SK-N-SH (cell line): ENCODE measurements around the gene AUTS2. TPM values are rescaled to one million over a fixed set of nuclear protein-coding genes. Genes with fewer than 3 reads are reported as not detected.
A peak's percentile ranks its signal among the peaks of the same experiment; 100 is the strongest.

Experiments
- CTCF ChIA-PET: fragments of 300-600, 350-600 bp; formaldehyde crosslinking; extraction: SDS; loops from one replicate; lab custom pipeline; 2021; lab: Yijun Ruan, JAX
- POLR2A ChIA-PET: fragments of 350-600 bp; sonication (Branson Sonifier 250); formaldehyde crosslinking; extraction: SDS; loops from one replicate; lab custom pipeline; 2020; ENCODE audit warnings: antibody characterized with exemption, inconsistent platforms; lab: Yijun Ruan, JAX
- DNase-seq: peaks from one replicate; pipeline ENCODE4 v3.0.0; 2012
- H2AFZ ChIP-seq: fragments of 200-600 bp; sonication (generic); 2 replicates; pipeline ENCODE4 v1.8.1; 2016; ENCODE audit warnings: antibody characterized with exemption, mild to moderate bottlenecking, low read depth
- H3F3A ChIP-seq: fragments of 200-600 bp; sonication (generic); replicated peaks from 2 replicates; pipeline ENCODE3; 2016; ENCODE audit warnings: antibody characterized with exemption, mild to moderate bottlenecking; ENCODE audit not compliant: insufficient read depth
- H3K27ac ChIP-seq, 2 experiments: fragments of 200-500 bp in 1 of 2; fragments of 200-600 bp in 1 of 2; sonication (Bioruptor generic) in 1 of 2; sonication (generic), shearing (Covaris generic) in 1 of 2; 2 replicates each; pipeline versions ENCODE4 v1.5.1 to v1.6.1; 2014 to 2016; ENCODE audit warnings: low read depth in 2 of 2, inconsistent platforms in 1 of 2, low read length in 1 of 2, mild to moderate bottlenecking in 1 of 2, mixed read lengths in 1 of 2
- H3K27me3 ChIP-seq: fragments of 200-600 bp; sonication (generic), shearing (Covaris generic); 2 replicates; pipeline ENCODE4 v1.6.1; 2016; ENCODE audit warnings: mixed run types; ENCODE audit not compliant: insufficient read depth
- H3K36me3 ChIP-seq, 2 experiments: fragments of 200-500 bp in 1 of 2; fragments of 200-600 bp in 1 of 2; sonication (Bioruptor generic) in 1 of 2; sonication (generic) in 1 of 2; replicated peaks in 1 of 2; 2 replicates each; pipeline versions ENCODE3 to v1.5.1; 2014 to 2016; ENCODE audit warnings: low read length in 1 of 2, mild to moderate bottlenecking in 1 of 2; ENCODE audit not compliant: insufficient read depth in 2 of 2, control insufficient read depth in 1 of 2
- H3K4me1 ChIP-seq, 2 experiments: fragments of 200-500 bp in 1 of 2; fragments of 200-600 bp in 1 of 2; sonication (Bioruptor generic) in 1 of 2; sonication (generic), shearing (Covaris generic) in 1 of 2; 2 replicates each; pipeline versions ENCODE4 v1.5.1 to v1.6.1; 2014 to 2016; ENCODE audit warnings: low read depth in 1 of 2, low read length in 1 of 2, mixed run types in 1 of 2; ENCODE audit not compliant: insufficient read depth in 2 of 2, control insufficient read depth in 1 of 2
- H3K4me2 ChIP-seq: fragments of 200-600 bp; sonication (generic), shearing (Covaris generic); 2 replicates; pipeline ENCODE4 v1.6.1; 2017; ENCODE audit warnings: mixed run types
- H3K4me3 ChIP-seq, 2 experiments: fragments of 200-500 bp in 1 of 2; fragments of 200-600 bp in 1 of 2; sonication (Bioruptor generic) in 1 of 2; sonication (generic), shearing (Covaris generic) in 1 of 2; 2 replicates each; pipeline versions ENCODE4 v1.5.1 to v1.8.1; 2014 to 2016; ENCODE audit warnings: low read depth in 2 of 2, inconsistent platforms in 1 of 2, low read length in 1 of 2, mild to moderate bottlenecking in 1 of 2, mixed read lengths in 1 of 2, moderate library complexity in 1 of 2
- H3K79me2 ChIP-seq: fragments of 200-600 bp; sonication (generic); 2 replicates; pipeline ENCODE4 v1.8.1; 2017; ENCODE audit warnings: mild to moderate bottlenecking; ENCODE audit not compliant: insufficient read depth
- H3K9ac ChIP-seq: fragments of 200-600 bp; sonication (generic); 2 replicates; pipeline ENCODE4 v1.6.1; 2017; ENCODE audit warnings: mixed run types
- H3K9me2 ChIP-seq: fragments of 200-600 bp; sonication (generic); 2 replicates; pipeline ENCODE4 v1.6.1; 2017; ENCODE audit warnings: mixed run types
- H3K9me3 ChIP-seq: fragments of 200-600 bp; sonication (generic); 2 replicates; pipeline ENCODE4 v1.6.1; 2017; ENCODE audit warnings: mixed run types, mild to moderate bottlenecking, moderate library complexity
- H4K20me1 ChIP-seq: fragments of 200-600 bp; sonication (generic); 2 replicates; pipeline ENCODE4 v1.6.1; 2017; ENCODE audit warnings: mild to moderate bottlenecking, mixed run types; ENCODE audit not compliant: insufficient read depth
- EP300 ChIP-seq, 2 experiments: IDR thresholded peaks; 2 replicates each; pipeline versions ENCODE4 v1.4.0 to v1.6.1; 2012; ENCODE audit warnings: borderline replicate concordance in 1 of 2, low read depth in 1 of 2, low read length in 1 of 2
- FOSL2 ChIP-seq: IDR thresholded peaks from 2 replicates; pipeline ENCODE4 v1.4.0; 2012; ENCODE audit warnings: low read depth, mild to moderate bottlenecking, moderate library complexity, borderline replicate concordance
- GABPA ChIP-seq: IDR thresholded peaks from 2 replicates; pipeline ENCODE4 v1.4.0; 2012; ENCODE audit warnings: low read depth, mild to moderate bottlenecking
- JUND ChIP-seq: IDR thresholded peaks from 2 replicates; pipeline ENCODE4 v1.4.0; 2012
- MEF2A ChIP-seq: IDR thresholded peaks from 2 replicates; pipeline ENCODE4 v1.4.0; 2012; ENCODE audit warnings: low read depth, borderline replicate concordance
- RAD21 ChIP-seq: IDR thresholded peaks from 2 replicates; pipeline ENCODE4 v1.6.1; 2012; ENCODE audit warnings: mild to moderate bottlenecking, low read length
- RFX5 ChIP-seq: IDR thresholded peaks from 2 replicates; pipeline ENCODE4 v1.6.1; 2012; ENCODE audit warnings: mild to moderate bottlenecking, improper control_type of control experiment, low read length
- SIN3A ChIP-seq: IDR thresholded peaks from 2 replicates; pipeline ENCODE4 v1.6.1; 2012; ENCODE audit warnings: low read depth, mild to moderate bottlenecking, low read length, moderate library complexity, borderline replicate concordance
- TAF1 ChIP-seq: IDR thresholded peaks from 2 replicates; pipeline ENCODE4 v1.6.1; 2012; ENCODE audit warnings: low read depth, mild to moderate bottlenecking, low read length, moderate library complexity, borderline replicate concordance
- ZBTB33 ChIP-seq: IDR thresholded peaks from 2 replicates; pipeline ENCODE4 v1.4.0; 2012; ENCODE audit warnings: low read depth, borderline replicate concordance
- WGBS: methylation state at CpG from one replicate; pipeline ENCODE4 v1.1.6; 2017; ENCODE audit warnings: low lambda C conversion rate; 5-methylcytosine and 5-hydroxymethylcytosine counted together
- polyA plus RNA-seq, 3 experiments: library from polyadenylated mRNA; depleted of rRNA; stranded (reverse); fragments of >200 nt; gene quantifications; 2 replicates each; pipeline ENCODE4 v1.2.3, GENCODE V29; 2012
- TF ChIP-seq, protein P1 (sequence below): IDR thresholded peaks from 2 replicates; pipeline ENCODE4; 2012
- TF ChIP-seq, protein P2 (sequence below): fragments of 150-350 bp; IDR thresholded peaks from 2 replicates; pipeline ENCODE4 v1.6.1; 2017; ENCODE audit warnings: antibody characterized with exemption, low read length, low read depth, borderline replicate concordance
- TF ChIP-seq, protein P3 (sequence below): IDR thresholded peaks from 2 replicates; pipeline ENCODE4 v1.6.1; 2012; ENCODE audit warnings: mild to moderate bottlenecking, low read depth, low read length, moderate library complexity

The AUTS2 gene
- polyA plus RNA-seq, 1 of the 3 experiments (the other 2 are of a cell fraction), result 15.6 TPM

- no peak overlapping the region for H3K4me3 ChIP-seq
- H3K9ac ChIP-seq, result no peak overlapping the region
- no peaks in the 10 kb centered on the region for H3K36me3 ChIP-seq
- no peak overlapping the region for H3K4me2 ChIP-seq
- H3K9me2 ChIP-seq, result no peaks in the 10 kb centered on the region
- DNase-seq, result no peak
- WGBS, result 81% methylated on average over 2 of the region's 2 CpGs
- H3K79me2 ChIP-seq, result no peaks in the 10 kb centered on the region
- H4K20me1 ChIP-seq, result peaks cover 5% of the 10 kb centered on the region; the same call in 1 of the 2 replicates
- H3K4me1 ChIP-seq, result peaks cover 0 to 19% of the 10 kb centered on the region in 2 experiments; a peak in 1 of 4 replicates
- no peaks in the 10 kb centered on the region for H3K9me3 ChIP-seq
- TF ChIP-seq TAF1 (no peak), FOSL2 (no peak), ZBTB33 (no peak), RFX5 (no peak), GABPA (no peak), JUND (no peak), SIN3A (no peak), RAD21 (no peak), EP300 (IDR thresholded peaks at IDR 0.05; ENCODE audit: borderline replicate concordance in 1 of 2, low read depth in 1 of 2, low read length in 1 of 2) (no peak), MEF2A (no peak)
- TF ChIP-seq, protein P1, sequence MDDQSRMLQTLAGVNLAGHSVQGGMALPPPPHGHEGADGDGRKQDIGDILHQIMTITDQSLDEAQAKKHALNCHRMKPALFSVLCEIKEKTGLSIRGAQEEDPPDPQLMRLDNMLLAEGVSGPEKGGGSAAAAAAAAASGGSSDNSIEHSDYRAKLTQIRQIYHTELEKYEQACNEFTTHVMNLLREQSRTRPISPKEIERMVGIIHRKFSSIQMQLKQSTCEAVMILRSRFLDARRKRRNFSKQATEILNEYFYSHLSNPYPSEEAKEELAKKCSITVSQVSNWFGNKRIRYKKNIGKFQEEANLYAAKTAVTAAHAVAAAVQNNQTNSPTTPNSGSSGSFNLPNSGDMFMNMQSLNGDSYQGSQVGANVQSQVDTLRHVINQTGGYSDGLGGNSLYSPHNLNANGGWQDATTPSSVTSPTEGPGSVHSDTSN, result no peak
- TF ChIP-seq, protein P2, sequence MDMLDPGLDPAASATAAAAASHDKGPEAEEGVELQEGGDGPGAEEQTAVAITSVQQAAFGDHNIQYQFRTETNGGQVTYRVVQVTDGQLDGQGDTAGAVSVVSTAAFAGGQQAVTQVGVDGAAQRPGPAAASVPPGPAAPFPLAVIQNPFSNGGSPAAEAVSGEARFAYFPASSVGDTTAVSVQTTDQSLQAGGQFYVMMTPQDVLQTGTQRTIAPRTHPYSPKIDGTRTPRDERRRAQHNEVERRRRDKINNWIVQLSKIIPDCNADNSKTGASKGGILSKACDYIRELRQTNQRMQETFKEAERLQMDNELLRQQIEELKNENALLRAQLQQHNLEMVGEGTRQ, result no peak
- TF ChIP-seq, protein P3, sequence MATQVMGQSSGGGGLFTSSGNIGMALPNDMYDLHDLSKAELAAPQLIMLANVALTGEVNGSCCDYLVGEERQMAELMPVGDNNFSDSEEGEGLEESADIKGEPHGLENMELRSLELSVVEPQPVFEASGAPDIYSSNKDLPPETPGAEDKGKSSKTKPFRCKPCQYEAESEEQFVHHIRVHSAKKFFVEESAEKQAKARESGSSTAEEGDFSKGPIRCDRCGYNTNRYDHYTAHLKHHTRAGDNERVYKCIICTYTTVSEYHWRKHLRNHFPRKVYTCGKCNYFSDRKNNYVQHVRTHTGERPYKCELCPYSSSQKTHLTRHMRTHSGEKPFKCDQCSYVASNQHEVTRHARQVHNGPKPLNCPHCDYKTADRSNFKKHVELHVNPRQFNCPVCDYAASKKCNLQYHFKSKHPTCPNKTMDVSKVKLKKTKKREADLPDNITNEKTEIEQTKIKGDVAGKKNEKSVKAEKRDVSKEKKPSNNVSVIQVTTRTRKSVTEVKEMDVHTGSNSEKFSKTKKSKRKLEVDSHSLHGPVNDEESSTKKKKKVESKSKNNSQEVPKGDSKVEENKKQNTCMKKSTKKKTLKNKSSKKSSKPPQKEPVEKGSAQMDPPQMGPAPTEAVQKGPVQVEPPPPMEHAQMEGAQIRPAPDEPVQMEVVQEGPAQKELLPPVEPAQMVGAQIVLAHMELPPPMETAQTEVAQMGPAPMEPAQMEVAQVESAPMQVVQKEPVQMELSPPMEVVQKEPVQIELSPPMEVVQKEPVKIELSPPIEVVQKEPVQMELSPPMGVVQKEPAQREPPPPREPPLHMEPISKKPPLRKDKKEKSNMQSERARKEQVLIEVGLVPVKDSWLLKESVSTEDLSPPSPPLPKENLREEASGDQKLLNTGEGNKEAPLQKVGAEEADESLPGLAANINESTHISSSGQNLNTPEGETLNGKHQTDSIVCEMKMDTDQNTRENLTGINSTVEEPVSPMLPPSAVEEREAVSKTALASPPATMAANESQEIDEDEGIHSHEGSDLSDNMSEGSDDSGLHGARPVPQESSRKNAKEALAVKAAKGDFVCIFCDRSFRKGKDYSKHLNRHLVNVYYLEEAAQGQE, result no peak
- peak overlapping the region in 1 of 2 experiments; percentile 58; a peak in 2 of 4 replicates for H3K27ac ChIP-seq
- H3F3A ChIP-seq, result peaks cover 12% of the 10 kb centered on the region
- CTCF ChIA-PET, result interaction anchor here (0.6 to 3.6 kb wide), 3 partner anchors 8 to 1223 kb away, joined by 3 to 27 read pairs (median 4); no protein-coding TSS in a partner anchor
- H3K27me3 ChIP-seq, result no peaks in the 10 kb centered on the region
- H2AFZ ChIP-seq, result no peak overlapping the region
- POLR2A ChIA-PET, result no interaction called here
Observed at GRCh38 chr7:70053421-70053820, 455.1 kb downstream of the AUTS2 start.
